Measurements from ENCODE around the gene RSRC1. TPM values are rescaled to one million over a fixed set of nuclear protein-coding genes. Genes with fewer than 3 reads are reported as not detected.
A peak's percentile ranks its signal among the peaks of the same experiment; 100 is the strongest.

The RSRC1 gene
- total and polyA plus RNA-seq, 3 experiments from 2014 or later, result 32.9 to 43.3 (median 35.4) TPM

- Histone ChIP-seq H3K36me3 (ENCODE audit: insufficient read depth, low read length) (no peaks in the 10 kb centered on the region), H3K4me3 (ENCODE audit: low read length) (no peak overlapping the region), H3K9me3 (ENCODE audit: low read length) (no peaks in the 10 kb centered on the region), H3K4me1 (ENCODE audit: insufficient read depth, low read length) (no peaks in the 10 kb centered on the region), H3K27me3 (ENCODE audit: insufficient read depth, low read length, poor library complexity, severe bottlenecking) (no peaks in the 10 kb centered on the region), H3K27ac (ENCODE audit: low read depth, low read length) (no peak overlapping the region)
- ChIA-PET CTCF (no interaction called here), POLR2A (no interaction called here)
- no peaks in the 10 kb centered on the region for H3K4me1 Mint-ChIP-seq
- no peak overlapping the region for H3K4me3 Mint-ChIP-seq
- no peaks in the 10 kb centered on the region for H3K27me3 Mint-ChIP-seq
- peaks cover 1 to 40% (median 3%) of the 10 kb centered on the region in 3 donors for H3K36me3 Mint-ChIP-seq
- DNase-seq, result no peak
- no peak overlapping the region for H3K27ac Mint-ChIP-seq
- peaks cover 4 to 14% (median 5%) of the 10 kb centered on the region in 5 donors for H3K9me3 Mint-ChIP-seq
Observed at GRCh38 chr3:158520433-158520832, 410.5 kb downstream of the RSRC1 start.

DNA sequence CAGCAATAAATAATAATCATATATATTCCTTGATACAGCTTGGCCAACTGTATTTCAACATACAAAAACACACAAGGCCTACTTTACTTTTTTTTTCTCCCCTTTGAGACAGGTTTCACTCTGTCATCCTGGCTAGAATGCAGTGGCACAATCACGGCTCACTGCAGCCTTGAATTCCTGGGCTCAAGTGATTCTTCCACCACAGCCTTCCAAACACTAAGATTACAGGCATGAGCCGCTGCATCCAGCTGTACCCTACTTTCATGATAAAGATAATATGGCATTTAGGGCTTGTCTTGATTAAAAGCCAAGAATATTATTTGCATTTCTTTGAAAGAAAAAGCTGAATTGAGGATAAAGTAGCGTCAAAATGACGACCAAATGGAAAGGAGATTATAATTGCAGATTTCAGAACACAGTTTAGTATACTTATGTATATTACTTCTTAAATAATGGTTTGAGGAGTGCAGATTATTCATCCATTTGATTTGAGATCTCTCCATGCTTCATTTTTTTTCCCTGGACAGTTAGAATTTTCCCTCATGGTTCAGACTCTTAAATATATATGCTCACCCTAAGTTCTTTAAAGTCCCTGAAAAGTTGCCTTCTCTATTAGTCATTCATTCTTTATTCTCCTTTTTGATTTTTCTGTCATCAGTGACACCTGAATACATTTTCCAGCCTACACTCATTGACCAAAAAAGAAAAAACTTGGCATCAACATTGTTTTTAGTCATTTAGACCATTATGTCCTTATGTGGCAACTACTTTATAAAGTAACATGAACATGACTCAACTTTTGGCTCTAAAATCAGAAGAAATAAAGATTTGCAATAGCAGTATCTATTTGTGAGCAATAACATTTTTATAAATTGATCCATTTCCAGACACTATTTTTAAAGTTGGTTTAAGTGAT, 412.6 kb downstream of the RSRC1 start:
- no peak overlapping the region for H3K4me3 ChIP-seq (ENCODE audit: low read length)
- H3K27me3 Mint-ChIP-seq, result no peaks in the 10 kb centered on the region
- no peak overlapping the region for H3K27ac Mint-ChIP-seq
- H3K36me3 ChIP-seq (ENCODE audit: insufficient read depth, low read length), result no peaks in the 10 kb centered on the region
- no peak overlapping the region for H3K27ac ChIP-seq (ENCODE audit: low read depth, low read length)
- ChIA-PET POLR2A (no interaction called here), CTCF (no interaction called here)
- peaks cover 0 to 32% (median 1%) of the 10 kb centered on the region in 3 donors for H3K36me3 Mint-ChIP-seq
- H3K27me3 ChIP-seq (ENCODE audit: insufficient read depth, low read length, poor library complexity, severe bottlenecking), result no peaks in the 10 kb centered on the region
- peaks cover 0 to 4% (median under 1%) of the 10 kb centered on the region in 5 donors for H3K9me3 Mint-ChIP-seq
- no peaks in the 10 kb centered on the region for H3K4me1 Mint-ChIP-seq
- no peak for DNase-seq
- H3K9me3 ChIP-seq (ENCODE audit: low read length), result no peaks in the 10 kb centered on the region
- no peak overlapping the region for H3K4me3 Mint-ChIP-seq
- H3K4me1 ChIP-seq (ENCODE audit: insufficient read depth, low read length), result no peaks in the 10 kb centered on the region

- Mint-ChIP-seq H3K9me3 (no peaks in the 10 kb centered on the region), H3K27ac (peak overlapping the region in 1 of 8 donors; percentile 44), H3K27me3 (no peaks in the 10 kb centered on the region), H3K4me1 (no peaks in the 10 kb centered on the region), H3K4me3 (no peak overlapping the region), H3K36me3 (peaks cover 0 to 8% (median 2%) of the 10 kb centered on the region in 3 donors)
- Histone ChIP-seq H3K27ac (ENCODE audit: low read depth, low read length) (no peak overlapping the region), H3K4me1 (ENCODE audit: insufficient read depth, low read length) (no peaks in the 10 kb centered on the region), H3K36me3 (ENCODE audit: insufficient read depth, low read length) (no peaks in the 10 kb centered on the region), H3K9me3 (ENCODE audit: low read length) (no peaks in the 10 kb centered on the region), H3K4me3 (ENCODE audit: low read length) (no peak overlapping the region), H3K27me3 (ENCODE audit: insufficient read depth, low read length, poor library complexity, severe bottlenecking) (no peaks in the 10 kb centered on the region)
- DNase-seq, result no peak
- CTCF ChIA-PET, result no interaction called here
- POLR2A ChIA-PET, result no interaction called here
Observed at GRCh38 chr3:158528076-158528674, 418.3 kb downstream of the RSRC1 start.

GRCh38 chr3:158531334-158531733, 421.4 kb downstream of the RSRC1 start:
- Histone ChIP-seq H3K27me3 (ENCODE audit: insufficient read depth, low read length, poor library complexity, severe bottlenecking) (no peaks in the 10 kb centered on the region), H3K36me3 (ENCODE audit: insufficient read depth, low read length) (no peaks in the 10 kb centered on the region), H3K9me3 (ENCODE audit: low read length) (no peaks in the 10 kb centered on the region), H3K27ac (ENCODE audit: low read depth, low read length) (no peak overlapping the region), H3K4me1 (ENCODE audit: insufficient read depth, low read length) (no peaks in the 10 kb centered on the region), H3K4me3 (ENCODE audit: low read length) (no peak overlapping the region)
- peaks cover 0 to 2% (median 0%) of the 10 kb centered on the region in 3 donors for H3K36me3 Mint-ChIP-seq
- POLR2A ChIA-PET, result no interaction called here
- H3K27me3 Mint-ChIP-seq, result no peaks in the 10 kb centered on the region
- no peak overlapping the region for H3K27ac Mint-ChIP-seq
- CTCF ChIA-PET, result no interaction called here
- H3K9me3 Mint-ChIP-seq, result no peaks in the 10 kb centered on the region
- no peak for DNase-seq
- no peak overlapping the region for H3K4me3 Mint-ChIP-seq
- H3K4me1 Mint-ChIP-seq, result no peaks in the 10 kb centered on the region

- Histone ChIP-seq H3K4me1 (ENCODE audit: insufficient read depth, low read length) (no peaks in the 10 kb centered on the region), H3K4me3 (ENCODE audit: low read length) (no peak overlapping the region), H3K27ac (ENCODE audit: low read depth, low read length) (no peak overlapping the region), H3K36me3 (ENCODE audit: insufficient read depth, low read length) (no peaks in the 10 kb centered on the region), H3K27me3 (ENCODE audit: insufficient read depth, low read length, poor library complexity, severe bottlenecking) (no peaks in the 10 kb centered on the region), H3K9me3 (ENCODE audit: low read length) (no peaks in the 10 kb centered on the region)
- Mint-ChIP-seq H3K27ac (no peak overlapping the region), H3K4me1 (no peaks in the 10 kb centered on the region), H3K36me3 (peaks cover 0 to 2% (median 0%) of the 10 kb centered on the region in 3 donors), H3K9me3 (no peaks in the 10 kb centered on the region), H3K4me3 (no peak overlapping the region), H3K27me3 (no peaks in the 10 kb centered on the region)
- CTCF ChIA-PET, result no interaction called here
- POLR2A ChIA-PET, result no interaction called here
- DNase-seq, result no peak
Observed at GRCh38 chr3:158532099-158532734, 422.3 kb downstream of the RSRC1 start.

GRCh38 chr3:158535918-158536317, 426.0 kb downstream of the RSRC1 start:
- peaks cover 0 to 9% (median 0%) of the 10 kb centered on the region in 3 donors for H3K36me3 Mint-ChIP-seq
- H3K9me3 Mint-ChIP-seq, result no peaks in the 10 kb centered on the region
- Histone ChIP-seq H3K36me3 (ENCODE audit: insufficient read depth, low read length) (no peaks in the 10 kb centered on the region), H3K9me3 (ENCODE audit: low read length) (no peaks in the 10 kb centered on the region), H3K4me3 (ENCODE audit: low read length) (no peak overlapping the region), H3K4me1 (ENCODE audit: insufficient read depth, low read length) (no peaks in the 10 kb centered on the region), H3K27ac (ENCODE audit: low read depth, low read length) (no peak overlapping the region), H3K27me3 (ENCODE audit: insufficient read depth, low read length, poor library complexity, severe bottlenecking) (no peaks in the 10 kb centered on the region)
- POLR2A ChIA-PET, result no interaction called here
- DNase-seq, result no peak
- H3K27me3 Mint-ChIP-seq, result no peaks in the 10 kb centered on the region
- H3K4me3 Mint-ChIP-seq, result no peak overlapping the region
- H3K4me1 Mint-ChIP-seq, result peaks cover 0 to 3% (median 0%) of the 10 kb centered on the region in 3 donors
- CTCF ChIA-PET, result no interaction called here
- H3K27ac Mint-ChIP-seq, result no peak overlapping the region

DNA sequence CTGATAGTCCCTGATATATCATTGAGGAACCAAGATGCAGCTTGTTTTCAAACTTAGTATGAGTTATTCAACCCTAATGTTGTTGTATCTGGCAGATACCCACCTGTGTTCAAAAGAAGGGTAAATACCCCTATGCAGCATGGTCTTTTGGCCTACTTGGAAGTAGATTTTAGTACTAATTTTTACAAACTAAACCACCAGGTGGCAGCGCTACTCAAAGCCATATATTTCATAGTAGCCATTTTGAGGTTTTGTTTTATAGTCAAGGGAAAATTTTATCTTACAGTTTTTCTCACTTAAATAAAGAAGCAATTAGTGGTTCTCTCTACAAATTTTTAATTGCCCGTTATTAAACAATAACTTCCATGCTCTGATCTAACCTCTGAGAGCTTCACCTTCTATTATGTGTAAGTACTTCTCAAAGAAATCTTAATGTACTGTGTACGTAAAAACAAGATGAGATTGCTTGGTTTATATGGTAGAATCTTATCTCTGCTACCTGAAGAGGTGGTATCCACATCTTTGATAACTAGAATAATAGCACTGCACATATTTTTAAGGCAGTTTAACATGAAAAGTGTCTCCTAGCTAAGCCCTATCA, 429.6 kb downstream of the RSRC1 start:
- ChIA-PET CTCF (interaction anchor here (1.1 to 1.7 kb wide), 5 partner anchors 9 to 262 kb away, joined by 3 to 5 read pairs (median 3); partner anchors contain the start of genes GFM1 and MFSD1), POLR2A (no interaction called here)
- Histone ChIP-seq H3K9me3 (ENCODE audit: low read length) (no peaks in the 10 kb centered on the region), H3K4me3 (ENCODE audit: low read length) (no peak overlapping the region), H3K27me3 (ENCODE audit: insufficient read depth, low read length, poor library complexity, severe bottlenecking) (no peaks in the 10 kb centered on the region), H3K36me3 (ENCODE audit: insufficient read depth, low read length) (no peaks in the 10 kb centered on the region), H3K4me1 (ENCODE audit: insufficient read depth, low read length) (no peaks in the 10 kb centered on the region), H3K27ac (ENCODE audit: low read depth, low read length) (no peak overlapping the region)
- Mint-ChIP-seq H3K27ac (no peak overlapping the region), H3K9me3 (no peaks in the 10 kb centered on the region), H3K4me3 (no peak overlapping the region), H3K4me1 (peaks cover 0 to 3% (median 0%) of the 10 kb centered on the region in 3 donors), H3K36me3 (peaks cover 11 to 18% (median 13%) of the 10 kb centered on the region in 3 donors), H3K27me3 (no peaks in the 10 kb centered on the region)
- DNase-seq, result peak in 3 of 5 donors; percentile 16 to 19 (median 18)
